GM19238 (cell line): ENCODE results near the gene MYB.
"Not testable (repeated sequence)": the region's sequence is repeated elsewhere in the genome, so short reads cannot be mapped to it uniquely, and the experiment has no call there.

Experiments
- DNase-seq: peaks from one replicate; pipeline ENCODE4 v3.0.0; 2011; ENCODE audit warnings: low spot score; ENCODE audit not compliant: insufficient read length

MYB gene

DNA sequence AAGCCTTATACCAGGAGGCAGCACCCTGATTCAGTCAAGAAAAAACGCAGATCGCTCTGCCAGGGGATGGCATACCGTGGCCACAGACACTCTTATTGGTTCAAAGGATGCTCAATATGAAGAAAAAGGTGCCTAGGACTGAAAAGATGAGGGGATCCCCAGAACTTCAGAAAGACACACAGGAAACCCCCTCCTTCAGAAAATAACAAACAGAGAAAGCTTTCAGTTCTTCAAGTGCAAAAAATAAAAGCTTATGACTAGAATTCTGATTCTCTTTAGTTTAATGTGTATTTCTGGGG, 17.7 kb upstream of the MYB start:
- no peak for DNase-seq

DNA sequence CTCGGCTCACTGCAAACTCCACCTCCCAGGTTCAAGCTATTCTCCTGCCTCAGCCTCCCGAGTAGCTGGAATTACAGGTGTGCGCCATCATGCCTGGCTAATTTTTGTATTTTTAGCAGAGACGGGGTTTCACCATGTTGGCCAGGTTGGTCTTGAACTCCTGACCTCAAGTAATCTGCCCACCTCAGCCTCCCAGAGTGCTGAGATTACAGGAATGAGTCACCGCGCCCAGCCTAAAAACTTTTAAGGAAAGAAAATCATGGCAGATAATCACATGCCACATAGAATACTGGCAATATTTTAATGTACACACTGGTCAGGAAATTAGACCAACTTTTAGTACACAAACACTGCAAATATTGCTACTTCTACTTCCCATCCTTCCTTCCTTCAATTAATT, 16.7 kb upstream of the MYB start:
- not testable (repeated sequence) for DNase-seq

DNA sequence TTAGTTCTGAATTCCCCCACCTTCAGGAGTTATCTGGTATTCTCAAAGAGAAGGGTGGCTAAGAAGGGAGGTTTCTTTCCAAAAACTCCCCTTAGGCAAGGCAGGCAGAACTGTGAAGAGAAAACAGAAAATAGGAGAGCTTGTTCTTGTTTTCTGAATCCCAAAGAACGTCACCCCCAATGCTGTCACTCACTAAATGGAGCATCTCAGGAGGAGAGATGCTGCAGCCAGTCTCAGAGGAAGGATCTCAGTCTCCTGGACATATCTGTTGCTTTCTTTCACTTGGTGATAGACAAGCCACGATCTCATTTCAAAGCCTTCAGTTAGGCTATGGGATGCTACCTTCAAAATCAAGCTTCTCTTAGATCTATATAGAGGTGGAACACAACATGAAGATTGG, 16.1 kb upstream of the MYB start:
- DNase-seq = no peak

DNA sequence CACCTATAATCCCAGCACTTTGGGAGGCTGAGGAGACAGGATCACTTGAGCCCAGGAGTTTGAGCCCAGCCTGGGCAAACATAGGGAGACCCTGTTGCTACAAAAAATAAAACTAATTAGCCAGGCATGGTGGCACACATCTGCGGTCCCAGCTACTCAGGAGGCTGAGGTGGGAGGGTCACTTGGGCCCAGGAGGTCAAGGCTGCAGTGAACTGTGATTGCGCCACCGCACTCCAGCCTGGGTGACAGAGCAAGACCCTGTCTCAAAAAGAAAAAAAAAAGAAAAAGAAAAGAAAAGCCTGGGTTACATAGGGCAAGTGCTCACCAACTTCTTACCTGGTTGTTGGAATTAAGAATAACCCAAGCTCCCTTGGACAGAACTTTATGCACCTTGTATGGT, 14.6 kb upstream of the MYB start:
- no peak for DNase-seq

DNA sequence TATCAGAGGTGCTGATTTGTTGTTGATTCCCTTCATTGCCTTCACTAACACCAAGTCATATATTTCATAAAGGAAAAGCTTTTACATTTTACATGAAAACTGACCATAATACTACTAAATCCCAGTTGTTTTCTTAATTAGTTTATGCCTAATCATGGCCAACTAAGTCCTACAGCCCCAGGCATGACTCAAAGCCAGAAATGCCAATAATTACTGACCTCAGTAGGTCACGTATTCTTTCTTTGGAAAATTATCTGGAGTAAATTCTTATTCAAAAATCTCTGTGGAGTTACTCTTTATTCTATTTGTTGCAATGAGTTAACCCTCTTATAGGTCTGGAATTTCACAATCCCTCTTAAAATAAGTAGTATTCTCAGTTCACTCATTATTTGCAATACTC, 13.5 kb upstream of the MYB start:
- no peak for DNase-seq

DNA sequence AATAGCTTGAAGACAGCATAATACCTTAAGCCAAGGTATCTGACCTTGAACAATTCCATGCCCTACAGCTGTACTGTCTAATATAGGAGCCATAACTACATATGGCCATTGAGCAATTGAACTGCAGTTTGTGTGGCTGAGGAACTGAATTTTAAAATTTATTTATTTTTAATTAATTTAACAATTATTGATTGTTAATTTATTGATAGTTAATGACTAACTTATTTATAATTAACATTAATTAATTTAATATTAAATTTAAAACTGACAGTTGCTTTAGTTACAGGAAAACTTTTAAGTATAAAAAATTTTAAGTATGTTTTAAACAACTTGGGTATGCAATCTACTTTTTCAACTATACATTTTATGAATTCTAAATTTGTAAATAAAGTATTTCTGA, 12.3 kb upstream of the MYB start:
- no peak for DNase-seq

DNA sequence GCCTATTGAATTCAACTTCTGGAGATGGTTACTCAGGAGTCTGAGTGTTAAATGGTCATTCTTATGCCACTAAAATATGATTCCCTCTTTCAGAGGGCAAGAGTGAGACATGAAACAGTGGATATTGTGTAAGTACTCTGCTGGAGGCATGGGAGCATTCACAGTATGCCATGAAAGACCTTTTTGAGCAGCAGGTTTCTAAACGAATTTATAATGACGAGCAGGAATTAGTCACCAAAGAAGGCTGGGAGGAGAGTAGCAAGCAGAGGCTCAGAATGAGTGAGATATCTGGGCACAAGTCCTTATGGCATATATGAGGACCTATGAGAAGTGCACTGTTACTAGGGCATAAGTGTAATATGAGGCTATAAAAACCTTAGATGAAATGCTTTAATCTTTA, 10.9 kb upstream of the MYB start:
- DNase-seq = no peak

DNA sequence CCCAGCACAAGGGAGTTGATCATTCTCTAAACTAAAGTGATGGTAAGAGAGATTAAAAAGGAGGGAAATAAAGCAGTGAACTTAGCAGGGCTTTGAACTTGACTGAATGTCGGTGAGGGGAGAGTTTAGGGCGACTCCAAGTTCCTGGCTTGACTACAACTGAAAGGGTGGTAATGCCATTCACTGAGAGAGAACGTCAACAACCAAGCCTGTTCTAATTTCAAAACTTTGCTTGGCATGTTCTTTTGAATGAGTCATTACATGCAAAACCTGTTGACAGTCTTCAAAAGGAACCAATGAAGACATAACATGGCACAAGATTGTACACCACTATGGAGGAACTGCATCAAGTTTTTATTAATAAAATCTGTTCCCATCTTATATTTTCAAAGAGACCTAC, 10.3 kb upstream of the MYB start:
- no peak for DNase-seq

DNA sequence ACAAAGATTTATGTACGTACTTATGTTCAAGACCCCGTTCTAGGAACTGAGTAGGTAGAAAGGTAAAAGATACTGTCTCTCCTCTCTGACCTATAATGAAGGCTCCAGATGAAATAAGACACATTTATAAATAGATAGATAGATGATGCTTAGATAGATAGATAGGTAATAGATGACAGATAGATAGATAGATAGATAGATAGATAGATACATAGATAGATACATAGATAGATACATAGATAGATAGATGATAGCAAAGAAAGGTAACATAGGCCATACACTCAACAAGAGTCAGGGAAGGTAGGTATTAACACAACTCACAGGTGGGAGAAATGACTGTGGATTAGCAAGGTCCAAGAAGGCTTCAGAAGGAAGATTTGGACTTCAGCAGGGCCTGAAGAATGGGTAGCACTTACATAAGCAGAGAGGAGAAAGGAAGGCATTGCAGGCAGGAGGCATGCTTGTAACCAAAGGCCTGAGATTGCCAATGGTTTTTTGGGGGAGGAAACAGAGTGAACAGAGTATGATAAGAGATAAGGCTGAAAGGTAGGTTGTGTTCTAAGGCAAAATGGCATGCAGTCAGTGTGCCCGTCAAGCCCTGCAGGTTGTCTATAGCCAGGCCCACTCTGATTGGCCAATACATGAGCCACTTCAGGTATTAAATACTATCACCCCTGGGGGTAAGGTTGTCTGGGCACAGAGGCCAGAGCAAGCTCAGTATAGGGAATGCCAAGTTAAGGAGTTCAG, 7.7 kb upstream of the MYB start:
- no peak for DNase-seq

DNA sequence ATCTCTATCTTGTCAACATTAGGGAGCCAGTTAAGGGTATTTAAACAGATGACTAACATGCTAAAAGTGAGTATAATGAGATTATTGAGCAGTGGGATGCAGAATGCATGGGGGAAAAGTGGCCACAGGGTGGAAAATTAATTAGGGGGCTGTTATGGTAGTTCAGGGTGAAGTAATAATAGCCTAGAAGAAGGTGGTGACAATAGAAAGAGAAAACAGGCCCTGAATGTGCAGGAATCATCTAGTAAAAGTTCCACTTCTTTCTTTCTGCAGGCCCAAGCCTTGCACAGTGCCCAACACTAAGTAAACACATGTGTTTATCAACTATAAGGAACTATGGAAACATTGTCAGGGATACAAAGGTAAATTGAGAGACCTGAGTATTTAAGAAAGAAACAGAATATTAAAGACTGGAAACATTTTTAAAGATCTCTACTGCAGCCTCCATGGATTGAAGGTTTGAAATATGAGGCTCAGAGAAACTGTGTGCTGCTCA, 7.1 kb upstream of the MYB start:
- no peak for DNase-seq

DNA sequence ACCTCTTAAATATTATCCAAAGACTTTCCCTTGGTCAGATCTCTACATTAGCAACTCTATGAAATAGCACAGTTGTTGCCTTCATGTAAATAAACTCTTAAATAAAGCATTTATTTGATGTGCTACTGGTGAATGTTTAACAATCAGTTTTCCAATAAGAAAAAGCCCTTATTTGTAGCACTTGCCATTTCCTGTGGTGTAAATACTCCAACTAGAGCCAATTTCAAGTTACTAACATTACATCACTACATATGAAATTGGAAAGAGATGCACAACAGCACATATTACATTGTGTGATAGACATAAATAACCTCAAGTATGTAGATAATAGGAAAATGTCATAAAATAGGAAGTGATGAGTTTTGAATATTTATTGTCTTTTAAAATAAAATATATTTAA, 5.0 kb upstream of the MYB start:
- no peak for DNase-seq

DNA sequence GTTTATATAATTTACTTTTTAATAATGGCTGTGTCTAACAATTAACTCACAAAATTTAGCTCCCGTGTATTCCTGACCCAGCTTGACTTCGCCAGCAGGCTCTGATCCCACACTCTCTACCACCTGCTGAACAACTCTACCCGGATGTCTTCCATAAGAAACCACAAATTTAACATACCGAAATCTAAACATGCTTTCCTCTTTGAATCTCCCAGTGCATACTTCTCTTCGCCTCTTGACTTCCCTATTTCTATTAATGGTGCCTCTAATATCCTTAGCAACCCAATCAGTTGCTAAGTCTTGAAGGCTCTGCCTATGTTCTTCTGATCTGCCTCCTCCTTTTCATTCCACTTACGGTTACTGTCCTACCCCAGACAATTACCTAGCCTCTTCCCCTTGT, 4.6 kb upstream of the MYB start:
- DNase-seq = no peak

DNA sequence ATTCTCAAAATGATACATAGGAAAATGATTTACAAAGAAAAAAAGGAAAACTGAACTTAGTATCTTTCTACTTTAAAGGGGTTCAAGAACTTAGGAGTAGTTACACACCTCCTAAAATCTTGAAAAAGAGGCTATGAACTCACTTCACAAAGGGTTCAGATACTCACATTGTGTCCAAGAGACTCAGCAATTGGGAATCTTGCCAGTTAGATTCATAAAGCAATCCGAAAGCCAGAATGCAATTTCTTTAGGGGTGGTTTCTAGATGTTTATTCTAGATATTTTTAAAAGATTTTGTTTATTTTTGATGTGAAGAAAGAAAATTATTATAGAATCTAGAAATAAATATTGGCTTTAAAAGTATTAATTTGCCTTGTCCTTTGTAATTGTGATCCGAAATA, 1.7 kb upstream of the MYB start:
- DNase-seq = no peak

DNA sequence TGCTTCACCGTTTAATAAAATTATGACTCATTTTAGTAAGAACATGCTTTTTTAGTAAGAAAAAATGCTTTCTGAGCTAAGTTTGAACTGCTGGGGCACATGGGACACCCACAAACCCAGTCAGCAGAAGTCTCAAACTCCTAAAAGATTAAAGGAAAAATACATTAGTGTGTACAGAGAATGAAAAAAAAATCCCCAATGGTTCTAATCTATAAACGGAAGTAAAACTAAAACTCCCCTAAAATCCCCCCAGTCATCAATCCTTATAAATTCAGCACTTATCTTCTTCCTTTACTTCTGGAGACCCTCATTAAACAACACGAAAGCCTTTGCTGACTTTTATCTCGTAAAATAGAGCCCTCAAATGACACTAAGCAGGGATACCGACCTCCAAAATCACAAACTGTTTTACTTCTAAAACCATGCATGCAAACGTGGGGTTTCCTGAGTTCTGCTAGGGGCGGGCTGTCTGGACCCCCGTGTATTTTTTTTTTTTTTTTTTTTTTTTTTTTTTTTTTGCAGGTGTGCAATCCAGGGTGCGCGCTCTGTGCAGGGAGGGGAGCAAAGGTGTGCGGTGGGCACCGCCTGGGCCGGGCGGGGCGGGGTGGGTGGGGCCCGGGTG, 1.1 kb upstream of the MYB start:
- DNase-seq = no peak

DNA sequence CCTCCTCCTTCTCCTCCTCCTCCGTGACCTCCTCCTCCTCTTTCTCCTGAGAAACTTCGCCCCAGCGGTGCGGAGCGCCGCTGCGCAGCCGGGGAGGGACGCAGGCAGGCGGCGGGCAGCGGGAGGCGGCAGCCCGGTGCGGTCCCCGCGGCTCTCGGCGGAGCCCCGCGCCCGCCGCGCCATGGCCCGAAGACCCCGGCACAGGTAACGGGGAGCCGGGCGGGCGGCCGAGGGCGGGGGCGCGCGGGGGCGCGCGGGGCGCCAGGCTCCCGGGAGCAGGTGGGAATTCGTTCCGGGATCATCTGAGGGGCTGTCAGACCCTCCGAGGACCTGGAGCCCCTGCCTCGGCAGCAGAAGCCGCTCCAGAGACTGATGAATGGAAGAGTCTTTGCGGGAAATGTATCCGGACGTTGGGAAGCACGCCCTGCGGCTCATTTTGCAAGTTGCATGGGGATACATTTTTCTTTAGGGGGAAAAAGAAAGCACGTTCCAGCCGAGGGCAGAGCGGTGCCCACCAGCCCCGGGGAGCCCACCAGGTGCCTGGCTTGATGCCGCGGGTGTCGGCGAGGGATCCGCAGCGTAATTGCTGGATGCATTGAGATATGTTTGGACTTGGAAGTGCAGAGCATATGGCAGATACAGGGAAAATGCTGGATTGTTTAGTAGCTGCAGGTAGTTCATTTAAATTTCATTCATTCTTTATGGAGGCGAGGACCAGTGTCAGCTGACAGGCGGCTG, 394 bp downstream of the MYB start:
- no peak for DNase-seq

DNA sequence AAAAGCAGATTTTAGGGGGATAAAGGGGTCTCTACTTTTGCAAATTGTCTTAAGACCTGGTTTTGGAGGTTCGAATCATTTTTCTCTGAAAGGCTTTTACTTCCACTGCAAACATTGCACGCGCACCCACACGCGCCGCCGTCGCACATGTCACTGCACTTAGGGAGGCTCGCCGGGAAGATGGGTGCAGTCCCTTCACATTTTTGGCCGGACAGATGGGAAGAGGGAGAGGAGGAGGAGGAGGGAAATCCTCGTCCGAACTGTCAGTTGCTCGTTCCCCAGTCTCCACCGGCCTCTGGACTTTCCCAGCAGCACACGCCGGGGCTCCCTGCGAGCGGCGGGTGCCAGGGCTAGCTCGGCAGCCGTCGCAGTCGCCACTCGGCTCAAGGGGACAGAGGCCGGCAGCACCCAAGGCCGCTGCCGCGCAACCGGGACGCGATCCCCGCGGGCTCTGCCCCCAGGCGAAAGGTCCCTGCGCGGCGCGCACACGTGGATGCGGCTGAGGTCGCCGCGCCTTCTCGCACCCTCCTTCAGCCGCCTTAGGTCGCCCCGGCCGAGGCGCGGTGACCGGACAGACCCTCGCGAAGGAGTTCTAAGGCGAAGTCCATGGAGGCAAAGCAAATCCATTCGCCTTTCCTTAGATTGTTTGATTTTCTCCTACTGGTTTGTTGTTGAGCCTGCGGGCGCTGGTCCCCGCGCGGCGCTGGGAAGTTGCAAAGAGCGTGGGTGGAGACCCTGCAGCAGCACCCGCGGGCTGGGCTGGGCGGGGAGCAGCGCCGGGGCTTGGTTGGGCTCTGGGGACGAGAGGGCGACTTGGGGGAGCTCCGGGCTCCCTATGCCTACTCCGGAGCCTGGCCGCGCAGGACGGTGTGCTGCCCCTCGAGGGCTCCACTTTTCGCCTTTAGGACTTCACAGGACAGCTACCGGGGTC, 1.2 kb downstream of the MYB start:
- no peak for DNase-seq

DNA sequence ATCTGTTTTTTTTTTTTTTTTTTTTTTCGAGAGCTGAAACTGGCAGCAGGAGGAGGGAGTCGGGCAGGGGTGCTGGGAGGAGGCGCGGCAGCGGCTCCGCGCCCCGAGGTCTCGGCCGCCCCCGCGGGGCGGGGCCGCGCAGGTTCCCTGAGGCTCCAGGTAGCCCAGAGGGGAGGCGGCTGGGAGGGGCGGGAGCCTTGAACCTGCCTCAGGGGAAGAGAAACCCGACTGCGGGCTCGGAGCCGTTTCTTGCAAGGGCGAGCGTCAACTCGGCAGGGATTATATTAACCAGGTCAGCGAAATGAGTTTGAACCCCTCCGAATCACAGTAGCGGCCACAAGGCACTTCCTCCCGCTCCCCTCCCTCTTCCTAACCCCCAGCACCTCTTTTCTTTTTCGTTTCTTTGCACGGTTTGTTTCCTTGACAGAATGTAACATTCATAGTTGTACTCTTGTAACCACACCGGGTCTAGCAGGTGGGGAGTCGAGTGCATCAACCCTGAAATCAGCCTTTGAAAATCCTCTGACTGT, 2.0 kb downstream of the MYB start:
- no peak for DNase-seq

DNA sequence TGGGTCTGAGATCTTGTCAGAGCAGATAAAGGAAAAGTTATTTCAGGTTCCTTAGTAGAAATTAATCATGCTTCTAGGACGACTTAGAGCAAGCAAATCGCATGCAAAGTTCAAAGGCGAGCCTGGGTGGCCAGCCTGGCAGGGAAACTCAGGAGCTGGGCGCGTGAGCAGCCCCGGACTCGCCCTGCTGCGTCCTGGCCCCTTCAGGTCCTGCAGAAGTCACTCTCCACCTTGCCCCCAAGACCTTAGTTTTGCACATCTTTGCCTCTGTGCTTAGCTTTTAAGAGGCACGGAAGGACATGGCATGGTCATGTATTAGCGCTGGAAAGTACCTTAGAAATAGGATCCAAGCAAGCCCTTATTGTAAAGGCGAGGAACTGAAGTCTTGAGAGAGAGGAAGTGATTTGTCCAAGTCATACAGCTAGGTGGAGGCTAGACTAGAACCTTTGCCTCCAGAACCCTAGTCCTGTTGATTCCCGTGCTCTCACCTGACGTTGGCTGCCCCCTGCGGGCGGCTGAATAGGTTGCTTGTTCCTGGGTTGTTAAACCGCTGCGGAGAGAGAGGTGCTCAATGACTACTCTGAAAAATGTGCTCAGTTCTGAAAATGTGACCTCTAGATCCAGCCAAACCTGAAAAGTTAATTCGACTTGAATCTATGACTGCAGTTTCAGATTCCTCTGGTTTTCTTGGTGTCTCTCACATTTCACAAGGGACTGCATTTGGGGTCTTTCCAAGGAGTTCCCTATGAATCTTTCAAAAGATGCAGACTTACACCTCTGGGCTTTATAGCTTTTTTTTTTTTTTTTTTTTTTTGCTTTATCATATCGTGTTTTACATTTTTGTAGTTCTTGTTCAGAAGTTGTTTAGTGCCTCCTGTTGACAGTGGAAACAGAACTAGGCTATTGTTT, 2.7 kb downstream of the MYB start:
- DNase-seq = no peak

DNA sequence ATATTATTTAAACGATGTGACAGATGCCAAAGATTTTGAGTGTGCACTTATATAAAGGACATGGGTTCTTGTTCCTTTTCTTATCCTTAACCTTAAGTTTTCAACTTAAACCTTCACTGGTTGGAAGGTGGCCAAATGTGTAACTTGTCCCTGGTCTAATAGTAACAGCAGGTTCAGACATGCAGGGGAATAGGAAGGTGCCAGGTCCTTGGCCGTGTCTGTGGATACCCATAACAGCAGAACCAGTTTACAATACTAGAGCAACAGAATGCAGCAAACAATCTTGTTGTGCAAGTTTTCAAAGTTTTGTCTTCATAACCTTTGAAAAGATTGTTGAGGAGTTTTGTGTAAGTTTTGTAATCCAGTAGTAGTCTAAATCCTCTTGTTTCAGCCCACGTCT, 4.4 kb downstream of the MYB start:
- no peak for DNase-seq

DNA sequence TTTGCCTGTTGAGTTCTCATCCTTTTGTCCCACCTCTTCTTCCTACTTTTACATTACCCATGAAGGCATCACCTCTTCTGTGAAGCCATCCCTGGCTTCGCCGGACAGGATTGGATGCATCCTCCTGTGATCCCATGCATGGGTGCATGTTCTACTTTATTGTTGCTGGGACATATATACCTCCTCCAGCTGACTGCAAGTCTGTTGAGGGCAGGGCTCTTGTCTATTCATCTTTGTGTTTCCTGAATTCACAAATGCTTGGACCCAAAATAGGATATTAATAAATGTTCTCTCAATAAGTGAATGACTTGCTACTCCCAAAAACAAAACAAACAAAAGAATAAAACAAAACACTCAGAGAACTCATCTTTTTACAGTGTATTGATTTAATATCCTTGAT, 5.1 kb downstream of the MYB start:
- no peak for DNase-seq
